ENCODE results near the gene ANXA3.

DNA sequence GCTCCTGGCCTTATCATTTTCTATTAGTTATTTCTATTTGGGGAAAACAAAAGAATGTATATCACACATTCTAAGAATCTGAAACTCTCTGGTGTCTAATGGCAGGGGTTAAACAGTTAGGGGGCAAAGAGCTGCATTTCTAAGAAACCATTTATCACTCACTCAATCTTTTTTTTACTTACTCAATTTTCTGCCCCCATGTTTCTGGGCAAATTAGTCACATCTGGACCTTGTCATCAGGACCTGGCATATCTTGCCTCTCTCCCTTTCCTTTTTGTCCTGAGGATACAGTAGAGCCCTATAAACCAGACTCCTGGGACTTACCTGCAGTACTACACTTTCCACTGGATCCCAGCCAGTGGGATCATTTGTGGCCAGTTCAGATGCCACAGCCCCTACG is 89.1 kb downstream of the ANXA3 start:
- TF ChIP-seq POLR2AphosphoS5 (IDR thresholded peaks at IDR 0.05) (no peak), POLR2A (IDR thresholded peaks at IDR 0.05) (no peak)
